Endodermal cell (in vitro differentiated cells): Measurements from ENCODE around the gene C16orf74. TPM values are rescaled to one million over a fixed set of nuclear protein-coding genes. Genes with fewer than 3 reads are reported as not detected.

Source experiments
- DNase-seq: peaks from one replicate; pipeline ENCODE4 v3.0.0-alpha.2; 2017
- H3K27ac ChIP-seq: 2 replicates; pipeline ENCODE4 v1.5.1; 2013; ENCODE audit warnings: mild to moderate bottlenecking, low read depth, low read length, moderate library complexity
- H3K27me3 ChIP-seq: 2 replicates; pipeline ENCODE4 v1.6.1; 2013; ENCODE audit warnings: mild to moderate bottlenecking, low read length, moderate library complexity; ENCODE audit not compliant: insufficient read depth, control insufficient read depth, poor library complexity, severe bottlenecking
- H3K36me3 ChIP-seq: 2 replicates; pipeline ENCODE4 v1.7.0; 2013; ENCODE audit warnings: mild to moderate bottlenecking, low read length, moderate library complexity; ENCODE audit not compliant: control insufficient read depth, insufficient read depth
- H3K4me1 ChIP-seq: one replicate; pipeline ENCODE4 v1.7.0; 2013; ENCODE audit warnings: low read length; ENCODE audit not compliant: control insufficient read depth, insufficient read depth
- H3K4me3 ChIP-seq: 2 replicates; pipeline ENCODE4 v1.5.1; 2013; ENCODE audit warnings: mild to moderate bottlenecking, low read length, moderate library complexity
- H3K9ac ChIP-seq: 2 replicates; pipeline ENCODE4 v1.6.1; 2013; ENCODE audit warnings: mild to moderate bottlenecking, low read length, moderate library complexity; ENCODE audit not compliant: poor library complexity, severe bottlenecking; ENCODE audit errors: extremely low read depth
- H3K9me3 ChIP-seq: 2 replicates; pipeline ENCODE4 v1.6.1; 2013; ENCODE audit warnings: mild to moderate bottlenecking, low read length, moderate library complexity; ENCODE audit not compliant: control insufficient read depth
- H3K27ac Mint-ChIP-seq: 2 replicates; pipeline ENCODE4 v1.8.0; 2020; ENCODE audit warnings: mixed read lengths
- H3K27me3 Mint-ChIP-seq: 2 replicates; pipeline ENCODE4 v1.8.0; 2021; ENCODE audit warnings: mild to moderate bottlenecking, mixed read lengths; ENCODE audit not compliant: insufficient read depth
- H3K36me3 Mint-ChIP-seq: 2 replicates; pipeline ENCODE4 v1.8.0; 2020; ENCODE audit warnings: low read depth, mixed read lengths
- H3K4me1 Mint-ChIP-seq: 2 replicates; pipeline ENCODE4 v1.8.0; 2020; ENCODE audit warnings: mixed read lengths
- H3K4me3 Mint-ChIP-seq: 2 replicates; pipeline ENCODE4 v1.8.0; 2020; ENCODE audit warnings: mild to moderate bottlenecking, moderate library complexity, mixed read lengths
- H3K9me3 Mint-ChIP-seq: 2 replicates; pipeline ENCODE4 v1.8.0; 2020; ENCODE audit warnings: mild to moderate bottlenecking, mixed read lengths
- WGBS, 2 experiments: methylation state at CpG; one replicate each; pipeline versions ENCODE4 v1.1.5 to v1.1.7; 2013; ENCODE audit warnings: missing lambda C conversion rate in 2 of 2, mixed read lengths in 1 of 2; ENCODE audit not compliant: insufficient coverage in 1 of 2, insufficient read length in 1 of 2; 5-methylcytosine and 5-hydroxymethylcytosine counted together
- long read RNA-seq, 4 experiments: library from polyadenylated mRNA in 2 of 4; library from RNA in 1 of 4; library from capped mRNA in 1 of 4; stranded (forward) in 3 of 4; unstranded in 1 of 4; transcript quantifications; one replicate each; pipeline ENCODE4 v2.0.0, GENCODE V29; 2020 to 2021; ENCODE audit warnings: inconsistent platforms in 1 of 4
- polyA plus RNA-seq, 2 experiments: library from polyadenylated mRNA; stranded (reverse); fragments of 50-300 nt; gene quantifications; one replicate each; pipeline ENCODE4 v1.2.3, GENCODE V29; 2013
- total RNA-seq, 2 donors: library from RNA; stranded (reverse); fragmentation: NEBNext Ultra II Directional in 1 of 2; extraction: Animal tissue kit (Norgen Biotek cat#: 25700) in 1 of 2; gene quantifications; 2 replicates in 1 of 2; 3 replicates in 1 of 2; pipeline ENCODE4 v1.2.1, GENCODE V29; 2021
- TF ChIP-seq, protein P1 (sequence below): fragments of 200-600 bp; sonication (generic); conservative IDR thresholded peaks from 2 replicates; pipeline ENCODE4 v1.5.0; 2021; ENCODE audit warnings: antibody characterized with exemption, mild to moderate bottlenecking

C16orf74 gene
- 1 to 10 TPM; 3.6 to 7.4 TPM for total RNA-seq
- polyA plus RNA-seq (2013, experiment 1 of 2), result 1.7 TPM
- polyA plus RNA-seq (2013, experiment 2 of 2), result 2.0 TPM
- long read RNA-seq, experiment 1, partial matches to known transcripts, result 1 of 3 reads
- long read RNA-seq, experiment 1, other reads (novel, unspliced or antisense), result 0 of 3 reads
- long read RNA-seq, experiment 2, partial matches to known transcripts, result 0 of 5 reads
- long read RNA-seq, experiment 2, other reads (novel, unspliced or antisense), result 3 of 5 reads
- long read RNA-seq, experiment 3, partial matches to known transcripts, result 0 of 6 reads
- long read RNA-seq, experiment 3, other reads (novel, unspliced or antisense), result 1 of 6 reads
- long read RNA-seq, experiment 4, result 0 reads

- peak; percentile 83 for DNase-seq
- Histone ChIP-seq H3K4me3 (peak within 1 kb of the TSS; percentile 77), H3K4me1 (peaks cover 11% of the 10 kb centered on the region), H3K9me3 (no peaks in the 10 kb centered on the region), H3K27ac (no peak within 1 kb of the TSS), H3K36me3 (no peaks in the 10 kb centered on the region), H3K9ac (peak within 1 kb of the TSS; percentile 6), H3K27me3 (peaks cover 25% of the 10 kb centered on the region)
- TF ChIP-seq, protein P1, sequence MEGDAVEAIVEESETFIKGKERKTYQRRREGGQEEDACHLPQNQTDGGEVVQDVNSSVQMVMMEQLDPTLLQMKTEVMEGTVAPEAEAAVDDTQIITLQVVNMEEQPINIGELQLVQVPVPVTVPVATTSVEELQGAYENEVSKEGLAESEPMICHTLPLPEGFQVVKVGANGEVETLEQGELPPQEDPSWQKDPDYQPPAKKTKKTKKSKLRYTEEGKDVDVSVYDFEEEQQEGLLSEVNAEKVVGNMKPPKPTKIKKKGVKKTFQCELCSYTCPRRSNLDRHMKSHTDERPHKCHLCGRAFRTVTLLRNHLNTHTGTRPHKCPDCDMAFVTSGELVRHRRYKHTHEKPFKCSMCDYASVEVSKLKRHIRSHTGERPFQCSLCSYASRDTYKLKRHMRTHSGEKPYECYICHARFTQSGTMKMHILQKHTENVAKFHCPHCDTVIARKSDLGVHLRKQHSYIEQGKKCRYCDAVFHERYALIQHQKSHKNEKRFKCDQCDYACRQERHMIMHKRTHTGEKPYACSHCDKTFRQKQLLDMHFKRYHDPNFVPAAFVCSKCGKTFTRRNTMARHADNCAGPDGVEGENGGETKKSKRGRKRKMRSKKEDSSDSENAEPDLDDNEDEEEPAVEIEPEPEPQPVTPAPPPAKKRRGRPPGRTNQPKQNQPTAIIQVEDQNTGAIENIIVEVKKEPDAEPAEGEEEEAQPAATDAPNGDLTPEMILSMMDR, result no peak
- no peaks in the 10 kb centered on the region for H3K36me3 Mint-ChIP-seq
- peaks cover 20% of the 10 kb centered on the region for H3K4me1 Mint-ChIP-seq
- 8 to 17% methylated on average over 18 to 96 of the region's 96 CpGs for WGBS, 2 experiments
- no peak within 1 kb of the TSS for H3K27ac Mint-ChIP-seq
- H3K4me3 Mint-ChIP-seq, result peak within 1 kb of the TSS; percentile 70
- no peaks in the 10 kb centered on the region for H3K9me3 Mint-ChIP-seq
- H3K27me3 Mint-ChIP-seq, result peaks cover 25% of the 10 kb centered on the region
Observed at GRCh38 chr16:85750827-85751697, at the start of gene C16orf74. C16orf74 (minus strand) TSS chr16:85751096; CDS start chr16:85735217, 15,879 bp downstream.

DNA sequence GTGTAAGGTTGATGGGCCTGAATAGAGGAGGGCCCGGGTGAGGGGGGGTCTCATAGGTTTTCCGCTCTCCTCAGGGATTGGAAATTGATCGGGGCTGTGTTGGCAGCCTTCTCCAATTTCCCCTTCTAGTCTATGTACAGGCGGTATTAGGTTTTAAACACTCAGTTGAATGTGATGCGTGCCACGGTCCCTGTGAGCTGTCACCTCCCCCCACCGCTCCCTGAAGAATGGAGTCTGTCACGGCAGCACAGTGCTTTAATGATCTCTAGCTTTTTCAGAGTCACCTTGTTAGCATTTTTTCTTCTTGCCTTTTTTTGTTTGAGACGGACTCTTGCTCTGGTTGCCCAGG lies 49.4 kb upstream of the C16orf74 start:
- WGBS, 2 experiments, result 21 to 22% methylated on average over 6 to 9 of the region's 9 CpGs
- peak overlapping the region; percentile 96 for H3K27ac Mint-ChIP-seq
- no peaks in the 10 kb centered on the region for H3K27me3 Mint-ChIP-seq

More for the DNA sequence above, 49.4 kb upstream of the C16orf74 start:
- no peaks in the 10 kb centered on the region for H3K9me3 Mint-ChIP-seq
- H3K4me1 Mint-ChIP-seq, result peaks cover 29% of the 10 kb centered on the region
- DNase-seq, result no peak
- Histone ChIP-seq H3K27me3 (no peaks in the 10 kb centered on the region), H3K36me3 (peaks cover 66% of the 10 kb centered on the region), H3K4me3 (peak overlapping the region; percentile 91), H3K9ac (peak overlapping the region; percentile 90), H3K27ac (peak overlapping the region; percentile 69), H3K4me1 (no peaks in the 10 kb centered on the region), H3K9me3 (no peaks in the 10 kb centered on the region)
- H3K4me3 Mint-ChIP-seq, result peak overlapping the region; percentile 78
- peaks cover 64% of the 10 kb centered on the region for H3K36me3 Mint-ChIP-seq
- TF ChIP-seq, protein P1, result no peak
